A673 (cell line): Measurements from ENCODE around the gene MT1H. TPM values are rescaled to one million over a fixed set of nuclear protein-coding genes. Genes with fewer than 3 reads are reported as not detected.

Experiments used
- BruUV-seq: library from RNA; stranded (reverse); fragments of 400-500 nt; replicated peaks from 2 replicates; lab custom pipeline; 2021; lab: Mats Ljungman, UMichigan
- CTCF ChIA-PET: fragments of 300-600 bp; sonication (Branson Sonifier 250); formaldehyde crosslinking; loops from one replicate; lab custom pipeline; 2022; ENCODE audit warnings: antibody characterized with exemption; lab: Charles Lee
- POLR2A ChIA-PET: fragments of 300-600 bp; sonication (Branson Sonifier 250); formaldehyde crosslinking; loops from one replicate; lab custom pipeline; 2022; ENCODE audit warnings: antibody characterized with exemption; ENCODE audit not compliant: low non-redundant PET; lab: Charles Lee
- DNase-seq: peaks from one replicate; pipeline ENCODE4 v3.0.0-alpha.2; 2015; ENCODE audit warnings: low spot score
- H3K27ac ChIP-seq: fragments of 200-600 bp; sonication (generic); 2 replicates; pipeline ENCODE4 v1.5.1; 2016; ENCODE audit warnings: mixed run types, low read depth, mild to moderate bottlenecking, mixed read lengths, antibody characterized with exemption, low read length; ENCODE audit not compliant: poor library complexity, severe bottlenecking
- H3K27me3 ChIP-seq: fragments of 200-600 bp; sonication (generic); replicated peaks from 2 replicates; pipeline ENCODE4 v1.6.1; 2017; ENCODE audit warnings: mixed run types, low read depth, mild to moderate bottlenecking, mixed read lengths, antibody characterized with exemption, low read length; ENCODE audit not compliant: insufficient read depth, poor library complexity
- H3K36me3 ChIP-seq: fragments of 200-600 bp; sonication (generic); 2 replicates; pipeline ENCODE4 v1.6.1; 2016; ENCODE audit warnings: mixed run types, mild to moderate bottlenecking, mixed read lengths, antibody characterized with exemption, low read length; ENCODE audit not compliant: insufficient read depth, poor library complexity, severe bottlenecking
- H3K4me1 ChIP-seq: fragments of 200-600 bp; sonication (generic); 2 replicates; pipeline ENCODE4 v1.6.1; 2017; ENCODE audit warnings: mixed run types, mild to moderate bottlenecking, mixed read lengths, antibody characterized with exemption, low read length; ENCODE audit not compliant: insufficient read depth, poor library complexity, severe bottlenecking
- H3K4me3 ChIP-seq: fragments of 200-600 bp; sonication (generic); 2 replicates; pipeline ENCODE4 v1.5.1; 2016; ENCODE audit warnings: low read depth, mixed run types, mild to moderate bottlenecking, mixed read lengths, low read length; ENCODE audit not compliant: poor library complexity, severe bottlenecking
- H3K9me3 ChIP-seq: fragments of 200-600 bp; sonication (generic); 2 replicates; pipeline ENCODE4 v1.6.1; 2016; ENCODE audit warnings: mixed run types, low read depth, mild to moderate bottlenecking, mixed read lengths, antibody characterized with exemption, low read length; ENCODE audit not compliant: poor library complexity, severe bottlenecking
- EZH2 ChIP-seq: fragments of 200-600 bp; sonication (generic); IDR thresholded peaks from 2 replicates; pipeline ENCODE4 v1.6.1; 2017; ENCODE audit warnings: borderline replicate concordance, low read depth, mild to moderate bottlenecking, mixed read lengths, antibody characterized with exemption, low read length; ENCODE audit not compliant: poor library complexity, severe bottlenecking
- intact Hi-C: fragments of 100-400 bp; cut with micrococcal nuclease; formaldehyde crosslinking; loops from one replicate; pipeline ENCODE4 v1.10.0; 2022; ENCODE audit not compliant: unreplicated experiment
- total RNA-seq: library from RNA; stranded (reverse); gene quantifications from 2 replicates; pipeline ENCODE4 v1.2.3, GENCODE V29; 2021
- TF ChIP-seq, protein P1 (sequence below): fragments of 300-800, 200-600 bp; sonication (generic); conservative IDR thresholded peaks from 2 replicates; pipeline ENCODE4 v1.5.1; 2017; ENCODE audit warnings: low read depth, mild to moderate bottlenecking, antibody characterized with exemption, low read length, moderate library complexity, mixed read lengths

The MT1H gene
- total RNA-seq, 1 experiment from 2014 or later, result 2.4 TPM

DNA sequence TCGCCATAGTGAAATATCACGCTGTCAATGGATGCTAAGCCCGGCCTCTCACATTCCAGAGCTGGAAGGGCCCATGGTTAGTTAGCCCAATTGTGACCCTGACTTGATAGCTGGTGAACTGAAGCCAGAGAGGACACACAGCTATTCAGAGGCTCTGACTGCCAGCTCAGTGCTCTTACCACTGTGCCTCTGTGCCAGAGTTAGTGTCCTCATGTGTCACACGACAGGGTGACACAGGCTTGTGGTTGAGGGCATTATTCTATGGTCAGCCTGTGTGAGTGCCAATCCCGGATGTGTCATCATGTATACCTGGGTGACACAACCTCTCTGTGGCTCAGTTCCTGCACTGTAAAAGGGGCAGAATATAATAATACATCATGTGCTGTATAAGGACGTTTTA, 10.2 kb downstream of the MT1H start:
- CTCF ChIA-PET, result no interaction called here
- DNase-seq, result no peak
- intact Hi-C loops, result loop anchor here (5.0 kb wide), 1 partner anchor 73 kb away; the partner anchor contains the start of gene MT2A
- Histone ChIP-seq H3K27me3 (no peaks in the 10 kb centered on the region), H3K36me3 (no peaks in the 10 kb centered on the region), H3K4me3 (no peak overlapping the region), H3K27ac (no peak overlapping the region), H3K4me1 (no peaks in the 10 kb centered on the region), H3K9me3 (no peaks in the 10 kb centered on the region)
- POLR2A ChIA-PET, result no interaction called here
- BruUV-seq, result no TSS peak
- no peak for TF ChIP-seq EZH2
- TF ChIP-seq, protein P1, sequence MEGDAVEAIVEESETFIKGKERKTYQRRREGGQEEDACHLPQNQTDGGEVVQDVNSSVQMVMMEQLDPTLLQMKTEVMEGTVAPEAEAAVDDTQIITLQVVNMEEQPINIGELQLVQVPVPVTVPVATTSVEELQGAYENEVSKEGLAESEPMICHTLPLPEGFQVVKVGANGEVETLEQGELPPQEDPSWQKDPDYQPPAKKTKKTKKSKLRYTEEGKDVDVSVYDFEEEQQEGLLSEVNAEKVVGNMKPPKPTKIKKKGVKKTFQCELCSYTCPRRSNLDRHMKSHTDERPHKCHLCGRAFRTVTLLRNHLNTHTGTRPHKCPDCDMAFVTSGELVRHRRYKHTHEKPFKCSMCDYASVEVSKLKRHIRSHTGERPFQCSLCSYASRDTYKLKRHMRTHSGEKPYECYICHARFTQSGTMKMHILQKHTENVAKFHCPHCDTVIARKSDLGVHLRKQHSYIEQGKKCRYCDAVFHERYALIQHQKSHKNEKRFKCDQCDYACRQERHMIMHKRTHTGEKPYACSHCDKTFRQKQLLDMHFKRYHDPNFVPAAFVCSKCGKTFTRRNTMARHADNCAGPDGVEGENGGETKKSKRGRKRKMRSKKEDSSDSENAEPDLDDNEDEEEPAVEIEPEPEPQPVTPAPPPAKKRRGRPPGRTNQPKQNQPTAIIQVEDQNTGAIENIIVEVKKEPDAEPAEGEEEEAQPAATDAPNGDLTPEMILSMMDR, result no peak

DNA sequence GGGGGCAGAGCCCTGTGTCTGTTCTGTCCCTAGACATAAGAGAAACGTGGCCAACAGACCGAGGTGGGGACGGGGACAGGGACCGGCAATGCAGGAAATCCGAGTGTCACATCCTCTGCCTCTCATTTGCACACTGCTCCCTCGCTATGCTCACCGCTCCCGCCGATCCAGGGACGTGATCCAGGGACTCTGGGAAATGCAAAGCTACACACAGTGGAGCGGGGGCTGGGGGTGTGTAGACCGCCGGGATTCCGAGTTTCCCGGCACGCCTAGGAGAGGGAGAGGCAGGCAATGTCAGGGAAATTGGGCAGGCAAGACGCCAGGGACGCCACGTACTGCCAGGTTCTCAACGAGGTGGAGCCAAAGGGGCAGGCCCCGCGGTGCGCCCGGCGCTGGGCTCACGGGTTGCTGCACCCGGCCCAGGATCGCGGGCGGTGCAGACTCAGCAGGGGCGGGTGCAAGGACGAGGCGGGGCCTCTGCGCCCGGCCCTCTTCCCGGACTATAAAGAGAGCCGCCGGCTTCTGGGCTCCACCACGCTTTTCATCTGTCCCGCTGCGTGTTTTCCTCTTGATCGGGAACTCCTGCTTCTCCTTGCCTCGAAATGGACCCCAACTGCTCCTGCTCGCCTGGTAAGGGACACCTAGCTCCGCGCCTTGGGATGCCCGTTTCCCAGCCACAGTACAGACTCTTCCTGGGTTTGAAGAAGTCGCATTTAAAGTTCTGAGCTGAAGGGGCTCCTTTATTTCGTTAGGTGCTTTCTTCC, 12.5 kb downstream of the MT1H start, which contains the start of gene MT1X:
Gene MT1X, plus strand, starts transcription at position 532 of the 764 bp plus-strand sequence. Its CDS starts 71 bp downstream, at position 603.
- BruUV-seq, result no TSS peak
- DNase-seq, result peak; percentile 93
- ChIA-PET CTCF (no interaction called here), POLR2A (no interaction called here)
- H3K4me1 ChIP-seq, result no peaks in the 10 kb centered on the region
- intact Hi-C loops, result loop anchor here (5.0 kb wide), 1 partner anchor 75 kb away; the partner anchor contains the start of gene MT2A
- H3K9me3 ChIP-seq, result no peaks in the 10 kb centered on the region
- H3K4me3 ChIP-seq, result peak within 1 kb of the TSS; percentile 51
- peak within 1 kb of the TSS; percentile 35 for H3K27ac ChIP-seq
- no peaks in the 10 kb centered on the region for H3K27me3 ChIP-seq
- no peak for TF ChIP-seq EZH2
- TF ChIP-seq, protein P1, result no peak
- no peaks in the 10 kb centered on the region for H3K36me3 ChIP-seq

DNA sequence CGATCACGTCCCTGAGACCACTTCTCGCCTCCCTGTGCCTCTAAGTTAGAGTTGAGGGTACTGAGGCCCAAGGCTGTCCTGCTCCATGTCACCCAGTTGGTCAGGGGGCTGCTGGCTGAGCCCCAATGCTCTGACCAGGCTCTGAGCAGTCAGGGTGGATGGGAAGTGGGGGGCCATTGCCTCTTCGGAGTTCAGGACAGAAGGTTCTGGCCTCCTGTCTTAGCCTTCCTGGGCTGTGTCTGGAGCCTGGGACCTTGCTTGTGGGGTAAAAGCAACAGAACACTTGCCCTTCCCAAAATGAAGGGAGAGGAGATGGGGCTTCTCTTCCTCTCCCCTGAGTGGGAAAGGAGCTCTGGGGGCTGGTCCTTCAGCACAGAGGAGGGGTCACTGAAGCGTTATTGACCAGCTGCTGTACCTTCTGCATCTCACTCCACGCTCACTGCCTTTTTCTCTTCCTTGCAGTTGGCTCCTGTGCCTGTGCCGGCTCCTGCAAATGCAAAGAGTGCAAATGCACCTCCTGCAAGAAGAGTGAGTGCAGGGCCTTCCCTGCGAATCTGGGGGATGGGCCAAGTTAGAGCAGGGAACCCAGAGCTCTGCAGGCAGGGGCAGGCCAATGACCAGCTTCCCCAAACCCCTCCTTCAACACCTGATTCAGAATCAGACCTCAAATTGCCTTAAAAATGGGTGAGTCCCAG, 13.2 kb downstream of the MT1H start:
- Histone ChIP-seq H3K9me3 (no peaks in the 10 kb centered on the region), H3K27ac (no peak overlapping the region), H3K27me3 (no peaks in the 10 kb centered on the region), H3K4me3 (peak overlapping the region; percentile 51), H3K36me3 (no peaks in the 10 kb centered on the region), H3K4me1 (no peaks in the 10 kb centered on the region)
- TSS peak; percentile 90 for BruUV-seq
- ChIA-PET CTCF (interaction anchor here (0.9 kb wide), 1 partner anchor 9 kb away, joined by 3 read pairs; no protein-coding TSS in a partner anchor), POLR2A (no interaction called here)
- intact Hi-C loops, result loop anchor here (5.0 kb wide), 1 partner anchor 76 kb away; the partner anchor contains the start of gene MT2A
- DNase-seq, result no peak
- TF ChIP-seq EZH2, result no peak
- TF ChIP-seq, protein P1, result no peak
